Mucosa of stomach (tissue), 1 donor: ENCODE measurements around the gene ABCA12.

ENCODE experiments used
- H3K27me3 ChIP-seq: one replicate; pipeline ENCODE4 v1.7.0; 2013; ENCODE audit warnings: mild to moderate bottlenecking, low read length; ENCODE audit not compliant: control insufficient read depth, insufficient read depth
- H3K36me3 ChIP-seq: one replicate; pipeline ENCODE4 v1.7.0; 2013; ENCODE audit warnings: low read length; ENCODE audit not compliant: control insufficient read depth, insufficient read depth
- H3K4me1 ChIP-seq: one replicate; pipeline ENCODE4 v1.7.0; 2013; ENCODE audit warnings: mild to moderate bottlenecking, low read length; ENCODE audit not compliant: control insufficient read depth, insufficient read depth
- H3K4me3 ChIP-seq: one replicate; pipeline ENCODE4 v1.7.0; 2013; ENCODE audit warnings: low read length
- H3K9ac ChIP-seq: one replicate; pipeline ENCODE4 v1.7.0; 2013; ENCODE audit warnings: mild to moderate bottlenecking, low read length, moderate library complexity
- H3K9me3 ChIP-seq: one replicate; pipeline ENCODE4 v1.7.0; 2013; ENCODE audit warnings: mild to moderate bottlenecking, low read length, moderate library complexity; ENCODE audit not compliant: control insufficient read depth
- donor health status: Pancreatic carcinoma.

The ABCA12 gene

DNA sequence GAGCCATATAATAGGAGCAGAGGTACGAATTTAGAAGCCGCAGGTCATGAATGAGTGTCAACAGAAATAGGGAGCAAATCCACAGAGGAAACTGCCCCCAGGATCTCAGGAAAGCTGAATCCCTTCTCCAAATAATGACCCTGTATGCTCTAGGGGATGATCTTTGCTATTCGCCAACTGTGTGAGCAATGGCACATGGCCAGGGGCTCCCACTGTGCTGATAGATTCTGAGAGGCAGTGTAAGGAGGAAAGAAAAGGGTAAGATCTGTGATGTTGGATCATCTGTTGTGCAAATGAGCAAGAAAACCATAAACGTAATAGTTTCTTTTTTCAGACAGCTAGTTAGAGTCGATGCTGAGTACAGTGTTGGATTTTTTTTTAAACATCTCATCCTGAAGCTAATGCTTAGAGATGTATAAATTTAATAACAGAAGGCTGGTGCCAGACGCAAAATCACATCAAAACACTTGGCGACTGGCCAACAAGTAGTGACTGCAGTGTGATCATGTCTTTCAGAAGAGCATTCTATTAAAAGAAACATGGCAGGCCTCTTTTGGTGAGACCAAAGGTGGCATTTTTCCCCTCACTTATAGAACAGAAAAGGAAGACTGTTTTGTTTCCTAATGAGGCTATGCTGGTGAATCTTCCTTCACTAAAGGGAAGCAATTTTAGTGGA, 77.4 kb downstream of the ABCA12 start:
- H3K9me3 ChIP-seq, result no peaks in the 10 kb centered on the region
- H3K4me3 ChIP-seq, result no peak overlapping the region
- H3K36me3 ChIP-seq, result no peaks in the 10 kb centered on the region
- H3K27me3 ChIP-seq, result no peaks in the 10 kb centered on the region
- no peak overlapping the region for H3K9ac ChIP-seq
- H3K4me1 ChIP-seq, result no peaks in the 10 kb centered on the region

- H3K4me3 ChIP-seq, result no peak overlapping the region
- H3K27me3 ChIP-seq, result no peaks in the 10 kb centered on the region
- no peak overlapping the region for H3K9ac ChIP-seq
- no peaks in the 10 kb centered on the region for H3K36me3 ChIP-seq
- H3K9me3 ChIP-seq, result no peaks in the 10 kb centered on the region
- H3K4me1 ChIP-seq, result no peaks in the 10 kb centered on the region
Measured at GRCh38 chr2:215059724-215060123, 78.7 kb downstream of the ABCA12 start.

DNA sequence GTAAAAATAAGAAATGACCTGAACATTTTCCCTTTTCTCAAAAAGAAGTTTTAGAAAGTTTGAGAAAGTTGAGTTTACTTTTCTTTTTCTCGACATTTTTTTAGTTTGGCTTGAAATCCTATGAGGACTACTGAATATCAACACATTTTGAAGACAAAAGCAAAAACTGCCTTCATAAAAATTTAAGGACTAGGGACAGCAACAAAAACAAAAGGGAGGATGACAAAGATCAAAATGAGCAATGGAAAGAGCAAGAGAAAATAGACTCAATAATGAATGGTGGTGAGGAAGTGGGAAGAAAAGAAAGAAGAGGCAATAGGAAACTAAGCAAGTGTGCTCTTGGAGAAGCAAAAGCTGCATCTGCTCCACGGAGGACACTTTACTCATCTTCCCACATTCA, 82.5 kb downstream of the ABCA12 start:
- no peak overlapping the region for H3K4me3 ChIP-seq
- no peaks in the 10 kb centered on the region for H3K27me3 ChIP-seq
- H3K36me3 ChIP-seq, result no peaks in the 10 kb centered on the region
- no peaks in the 10 kb centered on the region for H3K9me3 ChIP-seq
- no peak overlapping the region for H3K9ac ChIP-seq
- no peaks in the 10 kb centered on the region for H3K4me1 ChIP-seq

DNA sequence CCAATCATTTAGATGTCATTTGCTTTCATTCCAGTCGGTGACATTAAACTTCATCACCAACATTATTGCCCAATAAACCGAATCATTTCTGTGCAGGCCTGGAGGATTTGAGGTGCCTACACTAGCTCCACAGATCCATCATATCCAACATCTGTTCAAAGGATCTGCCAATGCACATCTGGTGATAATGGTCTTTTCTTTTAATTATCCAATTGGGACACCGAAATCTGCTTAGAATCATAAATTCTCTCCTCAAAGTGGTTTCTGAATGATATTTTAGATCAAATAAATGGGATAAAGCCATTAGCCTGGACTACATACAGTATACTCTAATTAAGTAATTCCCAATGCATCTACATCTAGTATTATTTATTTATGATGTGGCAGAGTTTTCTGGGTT, 85.6 kb downstream of the ABCA12 start:
- Histone ChIP-seq H3K9me3 (no peaks in the 10 kb centered on the region), H3K9ac (no peak overlapping the region), H3K4me3 (no peak overlapping the region), H3K36me3 (no peaks in the 10 kb centered on the region), H3K4me1 (no peaks in the 10 kb centered on the region), H3K27me3 (no peaks in the 10 kb centered on the region)

GRCh38 chr2:215052404-215052803, 86.0 kb downstream of the ABCA12 start:
- no peak overlapping the region for H3K9ac ChIP-seq
- H3K36me3 ChIP-seq, result no peaks in the 10 kb centered on the region
- H3K4me1 ChIP-seq, result no peaks in the 10 kb centered on the region
- H3K4me3 ChIP-seq, result no peak overlapping the region
- no peaks in the 10 kb centered on the region for H3K27me3 ChIP-seq
- H3K9me3 ChIP-seq, result no peaks in the 10 kb centered on the region

DNA sequence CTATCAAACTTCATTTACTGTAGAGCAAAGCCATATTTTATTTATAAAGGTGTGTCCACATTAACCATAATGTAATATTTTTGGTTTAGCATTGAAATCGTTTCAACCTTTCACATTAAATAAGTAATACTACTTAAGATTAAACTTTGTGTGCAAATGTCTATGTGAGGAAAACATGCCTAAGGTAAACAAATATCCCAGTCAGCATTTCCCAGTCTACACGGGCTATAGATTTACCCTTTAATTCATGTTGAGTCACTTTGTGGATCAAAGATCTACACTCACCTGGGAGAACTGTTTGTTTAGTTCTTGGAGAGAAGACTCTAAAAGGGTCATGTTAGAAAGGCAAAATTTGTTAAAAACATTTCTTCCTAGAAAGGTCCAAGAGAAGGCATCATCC, 89.1 kb downstream of the ABCA12 start:
- H3K27me3 ChIP-seq, result no peaks in the 10 kb centered on the region

GRCh38 chr2:215038421-215038820, 100.0 kb downstream of the ABCA12 start:
- no peak overlapping the region for H3K9ac ChIP-seq
- no peaks in the 10 kb centered on the region for H3K27me3 ChIP-seq
- H3K9me3 ChIP-seq, result no peaks in the 10 kb centered on the region
- no peaks in the 10 kb centered on the region for H3K36me3 ChIP-seq
- no peak overlapping the region for H3K4me3 ChIP-seq
- no peaks in the 10 kb centered on the region for H3K4me1 ChIP-seq

More for the DNA sequence above, 89.1 kb downstream of the ABCA12 start:
- no peak overlapping the region for H3K9ac ChIP-seq
- H3K4me3 ChIP-seq, result no peak overlapping the region
- H3K4me1 ChIP-seq, result no peaks in the 10 kb centered on the region
- H3K36me3 ChIP-seq, result no peaks in the 10 kb centered on the region
- H3K9me3 ChIP-seq, result no peaks in the 10 kb centered on the region

DNA sequence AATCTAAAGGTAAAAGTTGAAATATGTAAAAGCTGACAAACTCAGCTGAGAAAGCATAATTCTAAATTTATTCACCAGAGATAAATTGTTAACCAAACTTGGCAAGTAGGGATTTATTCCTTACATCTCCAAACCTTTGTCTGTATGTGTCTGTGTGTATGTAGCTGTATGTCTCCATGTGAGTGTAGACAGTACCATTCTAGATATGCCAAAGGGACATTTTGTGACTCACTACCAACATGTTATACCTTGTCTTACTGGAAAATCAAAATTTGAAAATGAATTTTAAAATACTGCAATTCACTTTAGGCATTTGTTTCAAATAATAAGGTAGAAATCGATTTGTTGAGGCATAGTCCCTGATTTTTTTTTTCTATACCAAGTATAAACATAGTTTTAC, 102.1 kb downstream of the ABCA12 start:
- no peaks in the 10 kb centered on the region for H3K9me3 ChIP-seq
- H3K27me3 ChIP-seq, result no peaks in the 10 kb centered on the region
- no peaks in the 10 kb centered on the region for H3K4me1 ChIP-seq
- H3K4me3 ChIP-seq, result no peak overlapping the region
- no peaks in the 10 kb centered on the region for H3K36me3 ChIP-seq
- no peak overlapping the region for H3K9ac ChIP-seq

GRCh38 chr2:215034154-215034553, 104.3 kb downstream of the ABCA12 start:
- Histone ChIP-seq H3K4me3 (no peak overlapping the region), H3K27me3 (no peaks in the 10 kb centered on the region), H3K36me3 (no peaks in the 10 kb centered on the region), H3K9ac (no peak overlapping the region), H3K9me3 (no peaks in the 10 kb centered on the region), H3K4me1 (no peaks in the 10 kb centered on the region)

GRCh38 chr2:215032153-215032552, 106.3 kb downstream of the ABCA12 start:
- Histone ChIP-seq H3K27me3 (no peaks in the 10 kb centered on the region), H3K9ac (no peak overlapping the region), H3K4me1 (no peaks in the 10 kb centered on the region), H3K9me3 (no peaks in the 10 kb centered on the region), H3K36me3 (no peaks in the 10 kb centered on the region), H3K4me3 (no peak overlapping the region)

DNA sequence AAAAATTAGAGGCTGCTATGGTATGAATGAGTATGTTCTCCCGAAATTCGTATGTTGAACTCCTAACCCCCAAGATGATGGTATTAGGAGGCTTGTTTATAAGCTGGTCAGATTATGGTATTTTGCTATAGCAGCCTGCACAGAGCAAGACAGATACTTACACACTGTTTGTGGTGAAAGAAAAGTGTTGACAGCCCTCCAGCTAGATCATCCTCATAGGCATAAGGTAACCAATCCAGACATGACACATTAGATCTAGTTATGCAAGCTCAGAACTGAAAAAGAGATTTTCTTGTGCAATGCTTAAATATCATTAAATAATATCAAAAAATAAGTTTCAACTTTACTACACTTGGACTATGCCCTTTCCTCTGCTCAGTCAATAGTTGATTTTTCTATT, 107.1 kb downstream of the ABCA12 start:
- Histone ChIP-seq H3K9ac (no peak overlapping the region), H3K36me3 (no peaks in the 10 kb centered on the region), H3K9me3 (no peaks in the 10 kb centered on the region), H3K27me3 (no peaks in the 10 kb centered on the region), H3K4me1 (no peaks in the 10 kb centered on the region), H3K4me3 (no peak overlapping the region)

DNA sequence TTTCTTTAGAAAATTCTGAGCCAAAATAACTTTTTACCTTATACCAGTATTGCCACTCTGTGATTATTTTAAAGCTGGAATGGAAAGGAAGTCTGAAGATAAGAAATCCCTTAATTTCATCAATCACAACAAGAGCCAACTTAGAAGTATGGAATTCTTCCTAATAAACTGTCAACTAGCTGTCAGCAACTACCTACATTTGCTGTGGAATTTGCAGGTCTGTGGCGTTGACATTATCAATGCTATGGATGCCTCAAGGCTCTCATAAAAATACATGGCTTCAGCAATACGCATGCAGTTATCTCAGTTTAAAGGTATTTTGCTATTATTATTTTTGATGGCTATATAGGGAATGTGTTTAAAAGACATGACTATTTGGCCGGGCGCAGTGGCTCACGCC, 108.5 kb downstream of the ABCA12 start:
- Histone ChIP-seq H3K4me3 (no peak overlapping the region), H3K27me3 (no peaks in the 10 kb centered on the region), H3K36me3 (no peaks in the 10 kb centered on the region), H3K4me1 (no peaks in the 10 kb centered on the region), H3K9ac (no peak overlapping the region), H3K9me3 (no peaks in the 10 kb centered on the region)

- Histone ChIP-seq H3K27me3 (no peaks in the 10 kb centered on the region), H3K9ac (no peak overlapping the region), H3K4me3 (no peak overlapping the region)
Measured at GRCh38 chr2:215028231-215028630, 110.2 kb downstream of the ABCA12 start.

More at GRCh38 chr2:215028231-215028630, 110.2 kb downstream of the ABCA12 start:
- Histone ChIP-seq H3K9me3 (no peaks in the 10 kb centered on the region), H3K4me1 (no peaks in the 10 kb centered on the region), H3K36me3 (no peaks in the 10 kb centered on the region)
